HFF-Myc (cell line): Measurements from ENCODE around the gene JPH3.
A peak's percentile ranks its signal among the peaks of the same experiment; 100 is the strongest.
"Not testable (repeated sequence)": the region's sequence is repeated elsewhere in the genome, so short reads cannot be mapped to it uniquely, and the experiment has no call there.

Experiments
- DNase-seq: peaks from one replicate; pipeline ENCODE4 v3.0.0-alpha.2; 2011; ENCODE audit warnings: low read depth; ENCODE audit errors: extremely low read depth
- H3K4me3 ChIP-seq: replicated peaks from 2 replicates; pipeline ENCODE4 v1.5.1; 2011; ENCODE audit warnings: low read depth, mild to moderate bottlenecking, control low read depth, low read length
- CTCF ChIP-seq: IDR thresholded peaks from 2 replicates; pipeline ENCODE4 v1.5.1; 2012; ENCODE audit warnings: mild to moderate bottlenecking, low read depth, low read length, control low read depth; ENCODE audit errors: missing control alignments

The JPH3 gene

GRCh38 chr16:87723226-87723623 lies 120.9 kb downstream of the JPH3 start:
- H3K4me3 ChIP-seq, result no peak overlapping the region
- no peak for TF ChIP-seq CTCF
- peak; percentile 24 for DNase-seq

GRCh38 chr16:87724490-87725291 lies 122.4 kb downstream of the JPH3 start:
- no peak for TF ChIP-seq CTCF
- no peak for DNase-seq
- no peak overlapping the region for H3K4me3 ChIP-seq

- DNase-seq, result peak; percentile 60
- no peak overlapping the region for H3K4me3 ChIP-seq
- no peak for TF ChIP-seq CTCF
These were observed 123.4 kb downstream of the JPH3 start for GRCh38 chr16:87725596-87726235.

GRCh38 chr16:87726577-87726976 lies 124.3 kb downstream of the JPH3 start:
- DNase-seq, H3K4me3 ChIP-seq: not testable (repeated sequence)

GRCh38 chr16:87727346-87727745 lies 125.0 kb downstream of the JPH3 start:
- DNase-seq, result no peak
- TF ChIP-seq CTCF, result no peak
- no peak overlapping the region for H3K4me3 ChIP-seq

GRCh38 chr16:87728026-87728425 lies 125.7 kb downstream of the JPH3 start:
- TF ChIP-seq CTCF, result no peak
- H3K4me3 ChIP-seq, result no peak overlapping the region
- DNase-seq, result no peak

GRCh38 chr16:87729266-87729954 lies 127.1 kb downstream of the JPH3 start:
- TF ChIP-seq CTCF, result no peak
- DNase-seq, result no peak
- H3K4me3 ChIP-seq, result no peak overlapping the region
